ENCODE data around the gene PIGW.
"Not testable (repeated sequence)": the region's sequence is repeated elsewhere in the genome, so short reads cannot be mapped to it uniquely, and the experiment has no call there.

PIGW gene

GRCh38 chr17:36534840-36535668, at the start of gene PIGW, which contains the start of gene MYO19:
PIGW (plus strand) TSS chr17:36534987; CDS start chr17:36537102, 2,115 bp downstream.
MYO19 (minus strand) TSS chr17:36534868; CDS start chr17:36532538, 2,330 bp downstream.
- DNase-seq: peak; percentile 86

- no peak for DNase-seq
Measured at GRCh38 chr17:36485027-36485426, 49.8 kb upstream of the PIGW start.

GRCh38 chr17:36485805-36486203, 49.0 kb upstream of the PIGW start:
- DNase-seq: no peak

GRCh38 chr17:36486204-36487194, 48.3 kb upstream of the PIGW start, which contains the start of gene ZNHIT3:
ZNHIT3 (plus strand) TSS chr17:36486681; CDS start chr17:36486700, 19 bp downstream.
- peak; percentile 87 for DNase-seq

GRCh38 chr17:36493956-36494355, 40.8 kb upstream of the PIGW start:
- DNase-seq: no peak

- DNase-seq: no peak
Measured at GRCh38 chr17:36494674-36495073, 40.1 kb upstream of the PIGW start.

GRCh38 chr17:36495076-36495578, 39.7 kb upstream of the PIGW start:
- DNase-seq: no peak

GRCh38 chr17:36496018-36496789, 38.6 kb upstream of the PIGW start:
- DNase-seq: no peak

- DNase-seq: no peak
Measured at GRCh38 chr17:36498155-36498554, 36.6 kb upstream of the PIGW start.

- no peak for DNase-seq
Measured at GRCh38 chr17:36498560-36499300, 36.1 kb upstream of the PIGW start.

GRCh38 chr17:36500745-36501225, 34.0 kb upstream of the PIGW start:
- DNase-seq: no peak

- DNase-seq: no peak
Measured at GRCh38 chr17:36501351-36501750, 33.4 kb upstream of the PIGW start.

- DNase-seq: no peak
Measured at GRCh38 chr17:36501963-36502362, 32.8 kb upstream of the PIGW start.

GRCh38 chr17:36503456-36504155, 31.2 kb upstream of the PIGW start:
- DNase-seq: no peak

GRCh38 chr17:36504156-36504545, 30.6 kb upstream of the PIGW start:
- no peak for DNase-seq

- DNase-seq: no peak
Measured at GRCh38 chr17:36505171-36505570, 29.6 kb upstream of the PIGW start.

GRCh38 chr17:36506249-36506826, 28.4 kb upstream of the PIGW start:
- no peak for DNase-seq

- DNase-seq: no peak
Measured at GRCh38 chr17:36506831-36507230, 28.0 kb upstream of the PIGW start.

- DNase-seq: no peak
Measured at GRCh38 chr17:36507266-36507665, 27.5 kb upstream of the PIGW start.

GRCh38 chr17:36508439-36508838, 26.3 kb upstream of the PIGW start:
- DNase-seq: not testable (repeated sequence)
